ENCODE measurements around the gene WDFY3.

DNA sequence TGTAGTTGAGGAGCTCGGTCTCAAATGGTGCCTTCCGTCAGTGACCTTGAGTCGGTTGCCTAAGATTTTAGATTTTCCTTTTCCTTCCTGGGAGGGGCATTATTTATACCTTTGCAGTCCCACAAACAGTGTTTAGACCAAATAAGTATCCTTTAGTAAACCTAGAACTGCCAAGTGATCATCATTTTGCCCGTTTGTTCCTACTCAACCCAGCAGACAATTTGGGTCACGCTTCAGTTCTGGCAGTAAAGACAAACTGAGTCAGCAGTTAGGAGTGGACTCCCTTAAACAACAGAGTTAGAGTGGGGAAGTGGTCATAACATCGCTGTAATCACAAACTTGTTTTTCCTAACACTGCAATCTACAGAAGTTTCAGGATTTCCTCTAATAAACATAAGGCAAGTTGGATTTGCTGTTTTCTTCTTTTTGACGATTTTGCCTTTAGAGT lies 777 bp upstream of the WDFY3 start:
- TF ChIP-seq, protein P1, sequence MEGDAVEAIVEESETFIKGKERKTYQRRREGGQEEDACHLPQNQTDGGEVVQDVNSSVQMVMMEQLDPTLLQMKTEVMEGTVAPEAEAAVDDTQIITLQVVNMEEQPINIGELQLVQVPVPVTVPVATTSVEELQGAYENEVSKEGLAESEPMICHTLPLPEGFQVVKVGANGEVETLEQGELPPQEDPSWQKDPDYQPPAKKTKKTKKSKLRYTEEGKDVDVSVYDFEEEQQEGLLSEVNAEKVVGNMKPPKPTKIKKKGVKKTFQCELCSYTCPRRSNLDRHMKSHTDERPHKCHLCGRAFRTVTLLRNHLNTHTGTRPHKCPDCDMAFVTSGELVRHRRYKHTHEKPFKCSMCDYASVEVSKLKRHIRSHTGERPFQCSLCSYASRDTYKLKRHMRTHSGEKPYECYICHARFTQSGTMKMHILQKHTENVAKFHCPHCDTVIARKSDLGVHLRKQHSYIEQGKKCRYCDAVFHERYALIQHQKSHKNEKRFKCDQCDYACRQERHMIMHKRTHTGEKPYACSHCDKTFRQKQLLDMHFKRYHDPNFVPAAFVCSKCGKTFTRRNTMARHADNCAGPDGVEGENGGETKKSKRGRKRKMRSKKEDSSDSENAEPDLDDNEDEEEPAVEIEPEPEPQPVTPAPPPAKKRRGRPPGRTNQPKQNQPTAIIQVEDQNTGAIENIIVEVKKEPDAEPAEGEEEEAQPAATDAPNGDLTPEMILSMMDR (IDR thresholded peaks at IDR 0.05), result no peak
- no peak for TF ChIP-seq EP300 (IDR thresholded peaks at IDR 0.05)

Measured in sigmoid colon (tissue), 4 donors.